ENCODE data around the gene YJEFN3.

DNA sequence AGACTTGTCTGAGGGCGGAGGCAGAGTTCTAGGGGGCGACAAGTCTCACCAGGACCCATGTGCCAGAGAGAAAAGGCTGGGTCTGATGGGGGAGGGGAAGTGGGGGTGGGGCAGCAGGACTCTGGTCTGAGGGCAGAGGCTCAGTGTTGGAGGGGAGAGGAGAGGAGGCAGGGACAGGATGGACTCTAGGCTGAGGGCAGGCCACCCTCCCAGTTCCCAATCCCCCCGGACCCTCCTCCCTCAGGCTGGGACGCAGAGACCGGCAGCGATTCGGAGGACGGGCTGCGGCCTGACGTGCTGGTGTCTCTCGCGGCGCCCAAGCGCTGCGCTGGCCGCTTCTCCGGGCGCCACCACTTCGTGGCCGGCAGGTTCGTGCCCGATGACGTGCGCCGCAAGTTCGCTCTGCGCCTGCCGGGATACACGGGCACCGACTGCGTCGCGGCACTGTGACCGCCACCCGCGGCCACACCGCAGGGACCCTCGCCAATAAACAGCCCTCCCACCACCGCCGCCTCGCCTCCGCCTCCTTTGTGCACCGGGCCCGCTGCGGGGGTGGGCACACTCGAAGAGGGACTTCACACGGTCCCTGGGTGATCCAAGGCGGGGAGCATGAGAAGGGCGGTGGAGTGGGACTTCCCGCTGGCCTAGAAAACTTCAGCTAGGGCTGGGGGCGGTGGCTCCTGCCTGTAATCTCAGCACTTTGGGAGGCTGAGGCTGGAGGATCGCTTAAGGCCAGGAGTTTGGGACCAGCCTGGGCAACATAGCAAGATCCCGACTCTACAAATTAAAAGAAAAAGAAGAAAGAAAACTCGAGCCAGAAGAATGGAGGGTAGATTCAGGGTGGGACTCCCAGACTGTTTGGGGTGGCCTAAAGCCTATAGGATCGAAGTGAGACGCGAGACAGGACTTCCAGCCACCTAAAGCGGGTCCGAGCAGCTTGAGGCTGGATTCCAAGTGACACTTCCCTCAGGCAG, 8.7 kb downstream of the YJEFN3 start:
- TF ChIP-seq, protein P1, sequence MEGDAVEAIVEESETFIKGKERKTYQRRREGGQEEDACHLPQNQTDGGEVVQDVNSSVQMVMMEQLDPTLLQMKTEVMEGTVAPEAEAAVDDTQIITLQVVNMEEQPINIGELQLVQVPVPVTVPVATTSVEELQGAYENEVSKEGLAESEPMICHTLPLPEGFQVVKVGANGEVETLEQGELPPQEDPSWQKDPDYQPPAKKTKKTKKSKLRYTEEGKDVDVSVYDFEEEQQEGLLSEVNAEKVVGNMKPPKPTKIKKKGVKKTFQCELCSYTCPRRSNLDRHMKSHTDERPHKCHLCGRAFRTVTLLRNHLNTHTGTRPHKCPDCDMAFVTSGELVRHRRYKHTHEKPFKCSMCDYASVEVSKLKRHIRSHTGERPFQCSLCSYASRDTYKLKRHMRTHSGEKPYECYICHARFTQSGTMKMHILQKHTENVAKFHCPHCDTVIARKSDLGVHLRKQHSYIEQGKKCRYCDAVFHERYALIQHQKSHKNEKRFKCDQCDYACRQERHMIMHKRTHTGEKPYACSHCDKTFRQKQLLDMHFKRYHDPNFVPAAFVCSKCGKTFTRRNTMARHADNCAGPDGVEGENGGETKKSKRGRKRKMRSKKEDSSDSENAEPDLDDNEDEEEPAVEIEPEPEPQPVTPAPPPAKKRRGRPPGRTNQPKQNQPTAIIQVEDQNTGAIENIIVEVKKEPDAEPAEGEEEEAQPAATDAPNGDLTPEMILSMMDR (IDR thresholded peaks at IDR 0.05) = no peak
- TF ChIP-seq POLR2A (IDR thresholded peaks at IDR 0.05) = no peak

Measured in esophagus squamous epithelium (tissue), 4 donors.